ENCODE measurements around the gene TRMT61A. TPM values are rescaled to one million over a fixed set of nuclear protein-coding genes. Genes with fewer than 3 reads are reported as not detected.

TRMT61A gene
- total RNA-seq, 4 donors from 2014 or later: 14.9 to 24.4 (median 21.3) TPM

DNA sequence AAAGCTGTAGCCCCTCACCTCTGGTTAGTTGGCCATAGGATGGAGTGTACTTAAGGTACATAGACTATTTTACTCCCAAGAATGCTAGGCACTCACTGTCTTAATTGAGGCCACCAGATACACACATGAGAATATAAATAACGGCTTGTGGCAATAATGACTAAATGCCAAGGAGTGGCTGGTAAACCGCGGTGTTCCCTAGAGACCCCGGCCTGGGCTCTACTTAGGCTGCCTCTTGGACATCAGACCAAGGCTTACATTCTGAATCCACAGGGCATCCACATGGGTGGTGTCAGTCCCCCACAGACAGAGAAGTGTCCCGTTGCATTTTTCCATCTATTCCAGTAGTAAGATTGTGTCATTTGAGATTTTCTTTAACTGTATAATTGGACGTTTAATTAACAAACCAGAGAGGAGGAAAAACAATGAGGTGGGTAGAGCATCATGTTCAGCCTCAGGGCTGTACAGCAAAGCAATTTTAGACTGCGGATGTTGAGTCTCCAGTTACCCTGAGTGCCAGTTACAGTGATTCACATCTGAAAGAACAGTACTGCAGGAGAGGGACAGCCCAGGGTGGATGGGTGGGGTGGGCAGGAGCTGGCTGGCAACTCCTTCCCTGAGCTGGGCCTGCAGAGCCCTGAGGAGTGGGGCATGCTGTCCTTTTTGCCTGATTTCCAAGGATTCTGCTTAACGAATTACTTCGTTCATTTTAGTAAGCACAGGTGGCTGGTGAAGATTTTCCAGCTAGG is 26.9 kb upstream of the TRMT61A start:
- Histone ChIP-seq H3K27me3 (no peaks in the 10 kb centered on the region), H3K4me3 (replicated peaks in 1 of 3) (no peak overlapping the region), H3K9me3 (no peaks in the 10 kb centered on the region), H3K4me1 (peaks cover 8 to 9% of the 10 kb centered on the region in 2 donors), H3K27ac (no peak overlapping the region), H3K36me3 (peaks cover 28 to 40% of the 10 kb centered on the region in 2 donors)
- DNase-seq: no peak
- TF ChIP-seq POLR2A (IDR thresholded peaks at IDR 0.05): no peak
- TF ChIP-seq, protein P1, sequence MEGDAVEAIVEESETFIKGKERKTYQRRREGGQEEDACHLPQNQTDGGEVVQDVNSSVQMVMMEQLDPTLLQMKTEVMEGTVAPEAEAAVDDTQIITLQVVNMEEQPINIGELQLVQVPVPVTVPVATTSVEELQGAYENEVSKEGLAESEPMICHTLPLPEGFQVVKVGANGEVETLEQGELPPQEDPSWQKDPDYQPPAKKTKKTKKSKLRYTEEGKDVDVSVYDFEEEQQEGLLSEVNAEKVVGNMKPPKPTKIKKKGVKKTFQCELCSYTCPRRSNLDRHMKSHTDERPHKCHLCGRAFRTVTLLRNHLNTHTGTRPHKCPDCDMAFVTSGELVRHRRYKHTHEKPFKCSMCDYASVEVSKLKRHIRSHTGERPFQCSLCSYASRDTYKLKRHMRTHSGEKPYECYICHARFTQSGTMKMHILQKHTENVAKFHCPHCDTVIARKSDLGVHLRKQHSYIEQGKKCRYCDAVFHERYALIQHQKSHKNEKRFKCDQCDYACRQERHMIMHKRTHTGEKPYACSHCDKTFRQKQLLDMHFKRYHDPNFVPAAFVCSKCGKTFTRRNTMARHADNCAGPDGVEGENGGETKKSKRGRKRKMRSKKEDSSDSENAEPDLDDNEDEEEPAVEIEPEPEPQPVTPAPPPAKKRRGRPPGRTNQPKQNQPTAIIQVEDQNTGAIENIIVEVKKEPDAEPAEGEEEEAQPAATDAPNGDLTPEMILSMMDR (IDR thresholded peaks at IDR 0.05): no peak
- intact Hi-C loops (cut with DNase I): loop anchor here (2.0 kb wide), 1 partner anchor 45 kb away; no protein-coding TSS in a partner anchor
- 94% methylated on average over 9 of the region's 9 CpGs for WGBS, 2 donors

DNA sequence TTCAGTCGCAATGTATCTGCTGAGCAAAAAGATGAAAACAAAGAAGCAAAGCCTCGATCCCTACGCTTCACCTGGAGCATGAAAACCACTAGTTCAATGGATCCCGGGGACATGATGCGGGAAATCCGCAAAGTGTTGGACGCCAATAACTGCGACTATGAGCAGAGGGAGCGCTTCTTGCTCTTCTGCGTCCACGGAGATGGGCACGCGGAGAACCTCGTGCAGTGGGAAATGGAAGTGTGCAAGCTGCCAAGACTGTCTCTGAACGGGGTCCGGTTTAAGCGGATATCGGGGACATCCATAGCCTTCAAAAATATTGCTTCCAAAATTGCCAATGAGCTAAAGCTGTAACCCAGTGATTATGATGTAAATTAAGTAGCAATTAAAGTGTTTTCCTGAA is 26.1 kb upstream of the TRMT61A start:
- no peak overlapping the region for H3K27ac ChIP-seq
- DNase-seq: no peak
- 94 to 95% methylated on average over 18 of the region's 18 CpGs for WGBS, 2 donors
- no peak for TF ChIP-seq POLR2A (IDR thresholded peaks at IDR 0.05)
- TF ChIP-seq, protein P1 (IDR thresholded peaks at IDR 0.05): no peak
- H3K27me3 ChIP-seq: no peaks in the 10 kb centered on the region
- intact Hi-C loops (cut with DNase I): no loop called here
- H3K9me3 ChIP-seq: no peaks in the 10 kb centered on the region
- H3K4me3 ChIP-seq (replicated peaks in 1 of 3): no peak overlapping the region
- H3K36me3 ChIP-seq: peaks cover 28 to 40% of the 10 kb centered on the region in 2 donors
- peaks cover 8 to 10% of the 10 kb centered on the region in 2 donors for H3K4me1 ChIP-seq

DNA sequence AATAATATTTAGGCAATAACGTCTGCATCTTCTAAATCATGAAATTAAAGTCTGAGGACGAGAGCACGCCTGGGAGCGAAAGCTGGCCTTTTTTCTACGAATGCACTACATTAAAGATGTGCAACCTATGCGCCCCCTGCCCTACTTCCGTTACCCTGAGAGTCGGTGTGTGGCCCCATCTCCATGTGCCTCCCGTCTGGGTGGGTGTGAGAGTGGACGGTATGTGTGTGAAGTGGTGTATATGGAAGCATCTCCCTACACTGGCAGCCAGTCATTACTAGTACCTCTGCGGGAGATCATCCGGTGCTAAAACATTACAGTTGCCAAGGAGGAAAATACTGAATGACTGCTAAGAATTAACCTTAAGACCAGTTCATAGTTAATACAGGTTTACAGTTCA is 25.7 kb upstream of the TRMT61A start:
- Histone ChIP-seq H3K36me3 (peaks cover 28 to 40% of the 10 kb centered on the region in 2 donors), H3K27me3 (no peaks in the 10 kb centered on the region), H3K4me3 (replicated peaks in 1 of 3) (no peak overlapping the region), H3K27ac (no peak overlapping the region), H3K9me3 (no peaks in the 10 kb centered on the region), H3K4me1 (peaks cover 8 to 14% of the 10 kb centered on the region in 2 donors)
- 94 to 95% methylated on average over 12 of the region's 12 CpGs for WGBS, 2 donors
- no peak for DNase-seq
- TF ChIP-seq POLR2A (IDR thresholded peaks at IDR 0.05): no peak
- TF ChIP-seq, protein P1 (IDR thresholded peaks at IDR 0.05): no peak
- intact Hi-C loops (cut with DNase I): no loop called here

DNA sequence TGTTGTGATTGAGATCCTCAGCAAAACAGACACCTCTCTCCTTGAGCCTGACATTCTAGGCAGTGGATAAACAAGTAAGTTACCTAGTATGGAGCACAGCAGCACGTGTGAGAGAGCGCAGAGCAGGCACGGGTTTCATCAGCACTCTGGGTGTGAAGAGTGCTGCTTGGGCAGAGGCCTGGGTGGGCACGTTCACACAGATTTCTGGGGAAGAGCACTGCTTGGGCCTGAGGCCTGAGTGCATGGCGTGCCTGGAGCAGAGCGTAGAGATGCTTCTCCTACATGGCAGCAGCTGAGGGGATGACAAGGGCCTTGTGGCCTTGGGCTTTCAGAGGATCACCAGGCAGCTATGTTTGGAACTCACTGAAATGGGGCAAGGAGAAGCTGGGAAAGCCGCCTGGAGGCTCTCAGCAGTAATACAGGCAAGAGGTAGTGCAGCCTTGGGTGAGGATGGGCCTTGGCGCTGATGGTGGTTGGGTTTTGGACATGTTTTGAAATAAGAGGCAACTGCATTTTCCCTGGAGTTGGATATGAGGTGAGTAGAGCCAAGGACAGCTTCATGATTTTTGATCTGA is 23.9 kb upstream of the TRMT61A start:
- Histone ChIP-seq H3K4me3 (replicated peaks in 1 of 3) (no peak overlapping the region), H3K36me3 (peaks cover 28 to 38% of the 10 kb centered on the region in 2 donors), H3K27ac (no peak overlapping the region), H3K27me3 (no peaks in the 10 kb centered on the region), H3K9me3 (no peaks in the 10 kb centered on the region), H3K4me1 (peaks cover 13 to 23% of the 10 kb centered on the region in 2 donors)
- WGBS, 2 donors: 78 to 80% methylated on average over 8 of the region's 8 CpGs
- TF ChIP-seq, protein P1 (IDR thresholded peaks at IDR 0.05): no peak
- TF ChIP-seq POLR2A (IDR thresholded peaks at IDR 0.05): no peak
- no peak for DNase-seq
- intact Hi-C loops (cut with DNase I): no loop called here

DNA sequence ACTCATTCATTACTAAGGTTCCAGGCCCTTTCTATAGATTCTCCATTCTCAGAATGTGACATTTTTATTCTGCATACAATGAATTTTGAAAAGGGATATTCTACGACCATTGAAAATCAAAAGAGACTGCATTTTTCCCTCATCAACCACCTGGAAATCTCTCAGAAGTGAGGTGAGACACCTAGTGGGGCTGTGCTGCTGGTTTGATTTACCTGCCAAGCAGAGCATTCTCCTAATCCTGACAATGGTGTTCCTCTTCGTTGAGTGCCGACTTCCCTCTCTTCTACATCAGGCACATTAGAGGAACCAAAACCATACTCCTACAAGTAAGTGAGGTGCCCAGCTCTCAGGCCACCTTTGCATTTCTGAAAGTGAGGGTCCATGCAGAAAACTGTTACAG is 21.2 kb upstream of the TRMT61A start:
- H3K9me3 ChIP-seq: no peaks in the 10 kb centered on the region
- 77 to 92% methylated on average over 3 of the region's 3 CpGs for WGBS, 2 donors
- no peak for DNase-seq
- peaks cover 21 to 38% of the 10 kb centered on the region in 2 donors for H3K4me1 ChIP-seq
- no peaks in the 10 kb centered on the region for H3K27me3 ChIP-seq
- H3K27ac ChIP-seq: no peak overlapping the region
- intact Hi-C loops (cut with DNase I): no loop called here
- peaks cover 26 to 28% of the 10 kb centered on the region in 2 donors for H3K36me3 ChIP-seq
- H3K4me3 ChIP-seq (replicated peaks in 1 of 3): no peak overlapping the region
- TF ChIP-seq, protein P1 (IDR thresholded peaks at IDR 0.05): no peak
- TF ChIP-seq POLR2A (IDR thresholded peaks at IDR 0.05): no peak

All from thyroid gland (tissue), 4 donors.